ENCODE results near the gene UHRF1.
A peak's percentile ranks its signal among the peaks of the same experiment; 100 is the strongest.

The UHRF1 gene

GRCh38 chr19:4988770-4989251 lies 79.5 kb downstream of the UHRF1 start:
- DNase-seq (ENCODE audit: low spot score), result peak; percentile 91

GRCh38 chr19:4990306-4990705 lies 81.0 kb downstream of the UHRF1 start:
- DNase-seq (ENCODE audit: low spot score), result no peak

GRCh38 chr19:4991538-4991937 lies 82.2 kb downstream of the UHRF1 start:
- no peak for DNase-seq (ENCODE audit: low spot score)

GRCh38 chr19:4991996-4992698 lies 82.8 kb downstream of the UHRF1 start:
- no peak for DNase-seq (ENCODE audit: low spot score)

GRCh38 chr19:4993683-4994082 lies 84.4 kb downstream of the UHRF1 start:
- no peak for DNase-seq (ENCODE audit: low spot score)

GRCh38 chr19:4996701-4997100 lies 87.4 kb downstream of the UHRF1 start:
- DNase-seq (ENCODE audit: low spot score), result no peak

GRCh38 chr19:4997297-4997696 lies 88.0 kb downstream of the UHRF1 start:
- DNase-seq (ENCODE audit: low spot score), result no peak

GRCh38 chr19:5000120-5000611 lies 90.9 kb downstream of the UHRF1 start:
- no peak for DNase-seq (ENCODE audit: low spot score)

- peak; percentile 73 for DNase-seq (ENCODE audit: low spot score)
Measured at GRCh38 chr19:5001615-5002014, 92.3 kb downstream of the UHRF1 start.

- peak; percentile 48 for DNase-seq (ENCODE audit: low spot score)
Measured at GRCh38 chr19:5002143-5002542, 92.8 kb downstream of the UHRF1 start.

- DNase-seq (ENCODE audit: low spot score), result no peak
Measured at GRCh38 chr19:5003781-5004180, 94.5 kb downstream of the UHRF1 start.

GRCh38 chr19:5005096-5005495 lies 95.8 kb downstream of the UHRF1 start:
- DNase-seq (ENCODE audit: low spot score), result no peak

- no peak for DNase-seq (ENCODE audit: low spot score)
Measured at GRCh38 chr19:5006201-5006600, 96.9 kb downstream of the UHRF1 start.

GRCh38 chr19:5006821-5007220 lies 97.5 kb downstream of the UHRF1 start:
- no peak for DNase-seq (ENCODE audit: low spot score)

Measured in AG08395 (cell line).